ENCODE measurements around the gene CEACAM21. TPM values are rescaled to one million over a fixed set of nuclear protein-coding genes. Genes with fewer than 3 reads are reported as not detected.

CEACAM21 gene
- total RNA-seq, 1 experiment from 2014 or later = not detected

- no peaks in the 10 kb centered on the region for H3K27me3 ChIP-seq (ENCODE audit: insufficient read depth, low read length)
- H2AFZ ChIP-seq (ENCODE audit: low read length) = no peak overlapping the region
- no peak overlapping the region for H3K18ac ChIP-seq (ENCODE audit: insufficient read length, low read depth, low read length)
- no peaks in the 10 kb centered on the region for H3K4me1 ChIP-seq (ENCODE audit: insufficient read depth, low read length)
- no peak overlapping the region for H3K9ac ChIP-seq (ENCODE audit: extremely low read depth, insufficient read length, low read length)
- H3K4ac ChIP-seq (ENCODE audit: low read depth, low read length) = no peak overlapping the region
- no peak overlapping the region for H3K27ac ChIP-seq (ENCODE audit: insufficient read length, low read depth, low read length)
- TF ChIP-seq, protein P1, sequence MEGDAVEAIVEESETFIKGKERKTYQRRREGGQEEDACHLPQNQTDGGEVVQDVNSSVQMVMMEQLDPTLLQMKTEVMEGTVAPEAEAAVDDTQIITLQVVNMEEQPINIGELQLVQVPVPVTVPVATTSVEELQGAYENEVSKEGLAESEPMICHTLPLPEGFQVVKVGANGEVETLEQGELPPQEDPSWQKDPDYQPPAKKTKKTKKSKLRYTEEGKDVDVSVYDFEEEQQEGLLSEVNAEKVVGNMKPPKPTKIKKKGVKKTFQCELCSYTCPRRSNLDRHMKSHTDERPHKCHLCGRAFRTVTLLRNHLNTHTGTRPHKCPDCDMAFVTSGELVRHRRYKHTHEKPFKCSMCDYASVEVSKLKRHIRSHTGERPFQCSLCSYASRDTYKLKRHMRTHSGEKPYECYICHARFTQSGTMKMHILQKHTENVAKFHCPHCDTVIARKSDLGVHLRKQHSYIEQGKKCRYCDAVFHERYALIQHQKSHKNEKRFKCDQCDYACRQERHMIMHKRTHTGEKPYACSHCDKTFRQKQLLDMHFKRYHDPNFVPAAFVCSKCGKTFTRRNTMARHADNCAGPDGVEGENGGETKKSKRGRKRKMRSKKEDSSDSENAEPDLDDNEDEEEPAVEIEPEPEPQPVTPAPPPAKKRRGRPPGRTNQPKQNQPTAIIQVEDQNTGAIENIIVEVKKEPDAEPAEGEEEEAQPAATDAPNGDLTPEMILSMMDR (conservative IDR thresholded peaks at IDR 0.05) = no peak
- H4K8ac ChIP-seq (replicated peaks; ENCODE audit: insufficient read length, low read depth, low read length) = no peak overlapping the region
- no peak overlapping the region for H2AK5ac ChIP-seq (ENCODE audit: insufficient read length, low read length)
- H3K23me2 ChIP-seq (ENCODE audit: insufficient read length, low read depth, low read length, poor library complexity, severe bottlenecking) = peaks cover 2% of the 10 kb centered on the region
- no peak overlapping the region for H2BK12ac ChIP-seq (ENCODE audit: insufficient read length, low read depth, low read length)
- no peak overlapping the region for H3K4me2 ChIP-seq (ENCODE audit: insufficient read depth, insufficient read length, low read length)
- no peak for DNase-seq
- Mint-ChIP-seq H3K4me3 (no peak overlapping the region), H3K4me1 (peaks cover 0 to 8% of the 10 kb centered on the region in 2 experiments; a peak in 2 of 4 replicates), H3K27ac (no peak overlapping the region), H3K36me3 (ENCODE audit: insufficient read depth in 1 of 3, low read depth in 3 of 3) (peaks cover 3 to 15% (median 5%) of the 10 kb centered on the region in 3 experiments; a peak in 5 of 7 replicates), H3K27me3 (ENCODE audit: low read depth) (no peaks in the 10 kb centered on the region; the same call in none of the 2 replicates), H3K9me3 (peaks cover 85 to 87% of the 10 kb centered on the region in 2 experiments)
- H3K79me1 ChIP-seq (ENCODE audit: insufficient read depth, low read depth, low read length, poor library complexity, severe bottlenecking) = no peaks in the 10 kb centered on the region
- no peaks in the 10 kb centered on the region for H3K79me2 ChIP-seq (ENCODE audit: insufficient read depth, low read length)
- WGBS (ENCODE audit: extremely low coverage, insufficient read length, low lambda C conversion rate) = 100% methylated on average over 1 of the region's 5 CpGs
- H3K56ac ChIP-seq (ENCODE audit: insufficient read length, low read depth, low read length) = no peak overlapping the region
- no peaks in the 10 kb centered on the region for H4K20me1 ChIP-seq (ENCODE audit: control insufficient read depth, insufficient read depth, insufficient read length)
- no peak overlapping the region for H2BK120ac ChIP-seq (ENCODE audit: low read depth, low read length, poor library complexity, severe bottlenecking)
- no peak overlapping the region for H3K23ac ChIP-seq (ENCODE audit: insufficient read length, low read depth, low read length)
- H4K91ac ChIP-seq (ENCODE audit: insufficient read length, low read depth, low read length) = no peak overlapping the region
- no peak overlapping the region for H3K14ac ChIP-seq (ENCODE audit: insufficient read depth, low read length)
- H2BK15ac ChIP-seq (ENCODE audit: low read depth, low read length) = no peak overlapping the region
- H4K5ac ChIP-seq (ENCODE audit: insufficient read length, low read depth, low read length) = no peak overlapping the region
- H3K9me3 ChIP-seq (ENCODE audit: control insufficient read depth, low read depth, low read length) = no peaks in the 10 kb centered on the region
- no peak overlapping the region for H2BK5ac ChIP-seq (ENCODE audit: insufficient read length, low read length)
- no peak overlapping the region for H3T11ph ChIP-seq (ENCODE audit: low read length)
- no peak overlapping the region for H2BK20ac ChIP-seq (ENCODE audit: low read depth, low read length, poor library complexity, severe bottlenecking)
Observed at GRCh38 chr19:41549884-41550283, 26.1 kb upstream of the CEACAM21 start.
